Activated effector memory CD4-positive, alpha-beta T cell treated with anti-CD3 and anti-CD28 coated beads, Interleukin-2, amount 50 U/mL, for 16 hours (primary cell): ENCODE results near the gene IFNG.
"Not testable (repeated sequence)": the region's sequence is repeated elsewhere in the genome, so short reads cannot be mapped to it uniquely, and the experiment has no call there.

Experiments used
- DNase-seq: peaks from one replicate; pipeline ENCODE4 v3.0.0-alpha.2; 2020

The IFNG gene

DNA sequence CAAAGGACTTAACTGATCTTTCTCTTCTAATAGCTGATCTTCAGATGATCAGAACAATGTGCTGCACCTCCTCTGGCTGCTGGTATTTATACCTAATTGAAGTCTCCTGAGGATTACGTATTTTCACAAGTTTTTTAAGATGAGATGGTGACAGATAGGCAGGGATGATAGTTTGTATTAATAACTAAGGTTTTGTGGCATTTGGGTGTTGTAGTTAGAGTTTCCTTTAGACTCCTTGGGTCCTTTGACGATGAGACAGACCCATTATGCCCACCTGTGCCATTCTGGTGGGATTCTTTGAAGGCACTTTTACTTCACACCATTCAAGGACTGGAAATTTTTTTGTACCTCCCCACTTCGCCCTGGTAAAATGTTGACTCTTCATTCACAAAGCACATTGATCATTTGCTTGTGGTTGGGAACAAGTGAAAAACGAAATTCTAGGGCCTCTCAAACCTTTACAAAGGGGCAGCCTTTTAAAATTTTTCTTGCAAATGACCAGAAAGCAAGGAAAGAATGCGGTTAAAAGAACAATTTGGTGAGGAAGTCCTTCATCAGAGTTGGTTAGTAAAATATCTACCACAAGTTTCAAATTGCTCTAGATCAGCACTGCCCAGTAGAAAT is at the start of gene IFNG:
Gene IFNG, minus strand, starts transcription at position 60 of the 624 bp plus-strand sequence. CDS start 125 bp downstream, outside the sequence.
- DNase-seq = no peak

DNA sequence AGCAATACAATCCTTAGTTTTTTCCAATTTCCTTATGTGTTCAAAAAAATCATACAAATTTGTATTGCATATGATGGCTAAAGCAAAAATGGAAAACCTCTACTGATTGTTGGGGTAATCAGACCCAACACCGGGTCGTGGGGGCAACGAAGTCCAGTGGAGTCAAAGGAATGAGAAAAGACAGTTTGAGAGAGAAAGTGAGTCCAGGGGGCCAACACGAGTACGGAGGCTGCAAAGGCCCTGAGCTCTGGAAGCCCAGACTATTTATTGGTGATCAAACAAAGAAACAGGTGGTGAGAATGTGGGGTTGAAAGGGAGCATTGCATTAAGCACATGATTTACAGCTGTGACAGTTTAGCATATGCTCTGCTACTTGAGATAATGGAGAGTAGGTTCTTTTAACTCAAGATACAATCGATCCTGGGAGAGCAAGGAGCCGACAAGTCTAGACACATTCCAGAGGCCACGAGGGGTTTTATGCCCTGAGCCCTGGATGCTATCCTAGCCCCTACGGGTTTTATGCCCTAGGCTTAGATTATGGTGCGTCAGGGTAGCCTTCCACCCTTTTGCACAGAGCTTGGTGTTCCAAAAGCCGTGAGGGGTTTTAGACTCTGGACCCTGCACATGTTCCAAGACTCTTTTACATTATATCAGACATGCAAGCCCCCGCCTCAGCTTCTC is 49.6 kb upstream of the IFNG start:
- DNase-seq = not testable (repeated sequence)

DNA sequence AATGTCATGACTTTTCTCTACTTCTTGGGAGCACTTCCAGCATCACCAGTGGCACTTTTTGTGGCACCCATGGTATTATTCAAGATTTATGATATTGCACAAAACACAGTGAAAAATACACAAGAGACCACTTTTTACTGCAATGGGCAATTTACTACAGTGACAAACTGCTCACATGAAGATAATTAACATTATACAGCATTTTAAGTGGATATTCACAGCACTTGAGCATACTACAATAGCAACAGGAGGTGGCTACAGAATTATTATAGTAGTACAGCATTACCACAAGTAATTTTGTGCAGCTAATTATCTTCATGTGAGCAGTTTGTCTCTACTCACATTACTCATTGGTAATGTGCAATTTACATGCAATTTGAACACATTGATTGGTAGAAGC is 47.7 kb upstream of the IFNG start:
- no peak for DNase-seq

DNA sequence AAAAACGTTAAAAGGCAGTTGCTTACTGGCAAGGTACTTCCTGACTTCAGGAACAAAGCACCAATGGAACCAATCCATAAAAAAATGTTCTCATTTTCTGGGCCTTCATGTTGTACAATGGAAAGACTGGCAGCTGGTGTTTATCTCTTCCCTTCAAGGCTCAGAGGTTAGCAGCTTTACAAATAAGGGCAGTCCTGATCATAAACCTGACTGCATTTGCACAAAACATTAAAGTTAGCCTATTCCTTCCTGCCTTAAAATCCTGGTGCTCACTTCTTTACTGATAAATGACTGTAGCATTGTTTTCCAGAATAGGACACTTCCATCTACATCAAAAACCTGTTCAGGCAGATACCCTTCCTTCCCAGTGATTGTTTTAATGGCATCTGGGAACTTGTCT is 46.9 kb upstream of the IFNG start:
- DNase-seq = no peak

DNA sequence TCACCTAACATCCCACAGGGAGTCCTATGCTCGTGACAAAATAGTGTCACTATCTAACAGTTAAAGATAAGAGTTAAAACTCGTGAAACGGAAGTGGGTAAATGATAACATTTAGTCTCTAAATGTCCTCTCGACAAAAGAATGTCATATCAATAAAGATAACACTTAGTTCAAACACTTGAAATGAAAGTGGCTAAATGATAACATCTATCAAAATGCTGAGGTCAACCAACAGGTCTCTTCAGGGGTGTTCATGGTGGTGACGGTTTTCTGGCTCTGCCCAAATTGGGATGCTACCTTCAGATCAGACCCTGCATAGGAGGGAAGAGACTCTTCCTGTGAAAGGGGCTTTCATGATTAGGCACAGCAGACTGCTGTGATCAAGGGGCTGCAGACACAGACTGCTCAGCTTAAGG is 43.9 kb upstream of the IFNG start:
- no peak for DNase-seq

DNA sequence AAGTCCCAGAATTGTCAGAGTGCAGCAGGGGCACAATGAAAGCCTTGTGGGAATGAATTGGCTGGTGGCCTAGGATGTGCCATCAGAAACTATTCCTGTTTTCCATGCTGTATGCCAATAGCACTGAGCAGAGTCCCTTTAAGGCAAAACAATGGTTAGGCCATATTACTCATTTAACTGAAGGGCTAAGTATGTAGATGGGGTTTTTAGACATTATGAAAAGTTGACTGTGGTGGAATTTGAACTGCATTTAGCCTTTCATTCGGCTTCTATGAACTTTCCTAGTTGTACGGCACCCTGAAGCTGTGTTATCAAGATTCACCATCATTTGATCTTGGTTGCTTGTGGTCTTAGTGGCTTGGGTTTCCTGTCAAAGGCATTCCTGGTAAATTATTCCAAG is 41.3 kb upstream of the IFNG start:
- DNase-seq = no peak

DNA sequence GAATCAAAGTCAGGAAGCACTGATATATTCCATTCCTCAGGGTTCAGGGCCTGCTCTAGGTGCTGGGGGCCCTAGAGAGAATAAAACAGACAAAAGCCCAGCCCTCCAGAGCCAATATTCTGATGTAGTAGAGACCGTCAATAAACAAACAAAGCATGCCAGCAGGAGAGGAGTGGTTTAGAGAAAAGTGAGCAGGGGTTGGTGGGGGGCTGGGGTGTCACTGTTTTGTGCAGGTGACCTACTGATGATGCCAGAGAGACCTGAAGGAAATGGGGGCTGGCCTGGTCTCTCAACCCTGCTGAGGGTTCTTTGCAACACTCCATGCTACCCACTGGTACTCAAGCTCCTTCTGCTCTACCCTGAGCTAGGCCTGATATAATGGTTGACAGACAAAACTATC is 39.6 kb upstream of the IFNG start:
- no peak for DNase-seq

DNA sequence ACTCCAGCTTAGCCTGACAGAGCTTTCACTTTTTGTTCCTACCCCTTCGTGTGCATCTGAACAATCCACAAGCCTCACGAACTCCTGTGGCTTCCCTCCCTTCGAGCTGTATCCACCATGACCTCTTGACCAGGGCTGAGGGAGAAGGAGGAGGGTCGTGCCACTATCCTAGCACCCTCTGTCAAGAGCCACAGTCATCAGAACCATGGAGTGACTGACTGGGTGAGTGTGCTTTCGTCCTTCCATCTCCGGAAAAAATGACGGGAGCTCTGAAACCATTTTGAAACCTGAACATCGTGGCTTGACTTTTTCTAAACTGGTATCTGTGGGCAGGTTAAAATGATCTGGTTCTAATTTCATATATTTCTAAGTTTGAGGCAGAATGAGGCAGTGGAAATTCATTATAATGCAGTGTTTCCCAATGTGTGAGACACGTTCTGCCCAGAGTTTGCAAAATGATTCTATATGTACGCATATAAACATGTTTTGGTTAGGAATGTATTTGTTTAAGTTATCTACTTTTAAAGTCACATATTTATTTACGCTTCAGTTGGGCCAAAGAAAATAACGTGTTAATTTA is 39.1 kb upstream of the IFNG start:
- no peak for DNase-seq

DNA sequence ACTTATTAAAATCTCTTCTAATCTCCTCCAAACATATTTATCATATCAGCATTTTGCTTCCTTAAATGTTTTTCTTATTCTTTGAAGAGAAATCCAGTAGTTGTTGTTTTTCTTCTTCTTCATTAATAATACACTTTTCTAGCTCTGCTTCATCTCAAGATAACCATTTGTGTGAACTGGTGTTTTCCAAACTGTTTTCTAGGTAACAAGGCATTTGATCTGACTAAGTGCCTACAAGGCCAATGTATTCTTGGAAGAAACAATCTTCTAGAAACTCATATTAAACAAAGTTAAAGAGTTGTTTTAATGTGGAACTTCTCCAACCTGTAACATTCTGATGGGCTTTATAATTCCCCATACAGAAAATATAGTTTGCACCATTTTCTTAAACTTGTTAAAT is 30.8 kb upstream of the IFNG start:
- no peak for DNase-seq

DNA sequence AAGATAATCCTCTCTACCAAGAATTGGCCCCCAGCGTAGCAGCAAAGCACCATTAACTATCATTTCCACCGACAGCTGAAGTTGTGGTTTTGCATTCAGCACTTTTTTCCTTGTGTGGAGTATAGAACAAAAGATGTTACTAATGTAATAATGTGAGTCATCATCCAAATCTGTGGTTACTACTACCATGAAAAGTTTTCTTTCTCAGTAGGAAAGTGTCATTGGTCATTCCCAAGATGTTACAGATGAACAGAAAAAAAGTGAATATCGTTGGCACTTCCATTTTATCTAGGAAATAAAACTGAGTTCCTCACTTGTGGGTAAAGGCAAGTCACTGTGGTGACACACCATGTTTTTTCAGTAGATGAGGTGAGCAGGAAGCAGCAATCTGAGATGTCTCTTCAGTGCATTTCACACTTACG is 30.3 kb upstream of the IFNG start:
- DNase-seq = peak; percentile 68

DNA sequence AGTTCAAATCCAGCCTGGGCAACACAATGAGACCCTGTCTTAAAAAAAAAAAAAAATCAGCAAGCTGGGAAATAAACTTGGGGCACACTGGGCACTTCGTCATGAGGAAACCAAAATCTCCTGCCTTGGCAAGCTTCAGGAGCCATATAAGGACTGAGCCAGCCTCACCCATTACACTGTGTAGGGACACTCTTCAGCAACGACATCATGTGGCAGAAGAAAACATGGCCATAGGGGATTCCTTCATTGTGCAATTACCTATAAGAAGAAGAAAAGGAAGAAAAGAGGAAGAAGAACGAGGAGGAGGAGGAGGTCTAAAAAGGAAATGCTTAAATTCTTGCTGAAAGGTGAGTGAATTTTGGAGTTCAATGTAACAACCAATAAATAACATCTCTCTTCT is 26.1 kb upstream of the IFNG start:
- DNase-seq = no peak

DNA sequence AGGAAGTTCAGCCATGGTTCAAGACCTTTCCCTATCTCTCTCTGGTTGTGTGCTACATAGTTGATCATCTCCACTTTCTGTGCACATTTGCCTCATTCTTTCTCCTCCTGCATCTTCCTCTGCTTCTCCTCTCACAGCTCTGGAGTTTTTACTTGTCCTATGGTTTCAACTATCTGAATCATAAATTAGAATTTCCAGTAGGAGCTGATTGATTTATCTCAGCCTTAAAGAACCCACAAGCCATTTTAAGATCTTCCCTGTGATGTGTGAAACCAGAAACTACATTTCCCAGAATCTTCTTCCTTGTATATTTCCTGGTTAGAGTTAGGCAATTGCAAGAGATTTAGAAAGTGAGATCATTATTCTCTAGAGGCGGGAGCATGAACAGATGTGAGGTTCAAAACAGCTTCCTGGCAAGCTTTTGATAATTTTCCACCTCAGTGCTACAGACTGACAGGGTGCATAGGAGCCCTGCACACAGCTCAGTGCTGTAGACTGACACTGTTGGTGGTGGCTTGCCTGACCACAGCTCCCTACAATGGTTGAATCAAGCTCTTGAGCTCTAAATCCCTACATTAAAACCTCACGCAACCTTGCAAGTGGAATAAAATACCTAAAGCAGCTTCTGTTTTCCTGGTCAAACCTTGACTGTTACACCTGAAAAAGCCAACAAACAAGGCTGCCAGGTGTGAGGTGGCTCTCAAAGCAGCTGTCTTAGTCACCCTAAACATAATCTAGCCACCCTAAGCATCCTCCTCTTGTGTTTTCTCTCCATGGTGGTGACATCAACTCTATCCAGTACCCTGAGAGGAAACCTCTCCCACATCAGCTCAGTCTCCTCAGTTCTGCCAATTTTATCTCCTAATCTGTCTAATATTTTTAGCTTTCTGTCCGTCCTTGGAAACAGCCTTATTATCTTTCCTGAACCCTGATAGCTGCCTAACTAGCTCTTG is 21.5 kb upstream of the IFNG start:
- no peak for DNase-seq

DNA sequence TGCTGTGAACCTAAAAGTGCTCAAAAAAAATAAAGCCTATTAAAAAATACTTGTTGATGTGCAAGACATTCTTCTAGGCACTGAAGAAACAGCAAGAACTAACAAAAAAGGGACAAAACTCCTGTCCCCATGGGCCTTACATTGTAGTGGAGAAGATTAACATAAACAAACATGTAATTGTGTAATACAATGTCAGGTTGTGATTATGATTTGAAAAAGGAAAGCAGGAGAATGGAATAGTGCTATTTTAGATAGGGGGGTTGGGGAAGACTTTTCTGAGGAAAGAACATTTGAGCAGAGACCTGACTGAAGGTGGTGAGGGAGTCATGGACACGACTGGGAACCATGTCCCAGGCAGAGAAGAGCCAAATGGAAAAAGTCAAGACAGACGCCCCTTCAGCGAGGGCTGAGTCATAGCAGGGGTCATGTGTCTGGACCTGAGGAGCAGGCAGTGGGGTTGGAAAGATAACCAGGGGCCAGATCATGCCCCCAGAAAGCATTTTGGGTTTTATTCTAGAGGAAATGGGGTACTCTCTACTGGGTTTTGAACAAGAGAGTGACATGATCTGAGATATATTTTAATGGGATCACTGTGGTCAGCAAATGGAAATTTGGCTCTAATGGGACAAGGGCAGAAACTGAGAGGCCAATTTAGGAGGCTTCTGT is 19.4 kb upstream of the IFNG start:
- DNase-seq = no peak

DNA sequence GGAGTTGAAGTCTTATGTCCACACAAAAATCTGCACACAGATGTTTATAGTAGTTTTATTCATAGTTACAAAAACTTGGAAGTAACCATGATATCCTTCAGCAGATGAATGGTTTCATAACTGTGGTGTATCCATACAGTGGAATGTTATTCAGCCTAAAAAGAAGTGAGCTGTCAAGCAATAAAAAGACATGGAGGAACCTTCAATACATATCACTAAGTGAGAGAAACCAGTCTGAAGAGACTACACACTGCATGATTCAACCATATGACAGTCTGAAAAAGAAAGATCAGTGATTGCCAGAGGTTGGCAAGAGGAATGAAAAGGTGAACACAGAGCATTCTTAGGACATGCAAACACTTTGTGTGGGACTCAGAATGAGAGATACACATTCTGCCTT is 18.6 kb upstream of the IFNG start:
- DNase-seq = no peak

DNA sequence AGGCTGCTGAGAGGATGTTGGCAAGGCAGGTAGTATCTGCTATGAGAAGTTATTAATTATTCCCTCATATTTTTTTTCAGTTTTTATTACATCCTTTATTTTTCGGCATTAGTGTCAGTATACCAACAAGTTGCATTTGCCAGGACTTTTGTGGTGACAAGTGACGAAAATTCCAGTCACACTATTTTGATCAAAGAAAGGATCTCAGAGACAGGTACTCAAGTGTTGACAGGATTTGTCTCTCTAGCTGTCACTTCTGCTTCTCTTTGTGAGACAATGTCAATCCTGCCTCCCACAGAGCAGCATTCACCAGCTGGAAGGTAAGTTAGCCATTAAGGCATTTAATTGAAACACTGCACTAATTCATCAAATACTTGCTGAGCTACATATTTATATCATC is 18.0 kb upstream of the IFNG start:
- DNase-seq = no peak

DNA sequence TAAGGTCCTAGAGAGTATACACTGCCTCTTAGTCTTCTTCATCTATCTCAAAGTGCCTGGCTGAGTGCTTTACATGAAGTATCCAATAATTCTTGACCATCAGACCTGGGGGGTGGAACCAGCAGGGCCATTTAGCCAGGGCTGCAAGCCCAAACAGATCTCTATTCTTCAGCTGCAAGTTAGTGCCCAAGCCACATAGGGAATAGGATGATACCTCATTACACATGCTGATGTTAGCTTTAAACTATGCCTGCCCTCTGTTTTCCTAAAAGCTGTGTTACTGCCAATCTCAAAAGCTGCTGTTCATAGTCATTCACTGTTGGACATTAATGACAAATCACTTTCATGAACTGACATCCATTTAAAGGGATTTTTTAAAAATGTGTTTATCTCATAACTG is 16.7 kb upstream of the IFNG start:
- DNase-seq = no peak

DNA sequence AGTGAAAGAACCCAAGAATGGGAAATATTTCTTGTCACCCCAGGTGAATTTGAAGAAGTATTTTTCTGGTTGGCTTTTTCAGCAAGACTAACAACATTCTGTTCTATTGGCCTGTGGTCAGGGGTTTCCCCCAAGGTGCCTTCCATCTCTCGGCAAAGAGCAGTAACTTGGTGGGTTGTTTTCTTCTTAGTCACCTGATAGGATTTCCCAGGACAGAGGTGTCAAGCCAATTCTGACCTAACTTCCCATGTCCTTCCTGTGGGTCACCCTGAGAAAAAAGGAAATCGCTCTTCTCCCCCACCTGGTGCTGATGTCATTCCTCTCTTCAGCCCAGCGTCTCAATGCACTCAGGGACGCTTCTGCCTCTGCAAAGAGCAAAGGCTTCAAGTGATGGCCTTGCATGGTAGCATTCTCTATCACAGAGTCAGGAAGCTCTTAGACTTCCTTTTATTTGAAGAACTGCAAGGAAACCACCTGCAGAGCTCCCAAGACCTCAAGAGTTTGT is 16.1 kb upstream of the IFNG start:
- DNase-seq = peak; percentile 81

DNA sequence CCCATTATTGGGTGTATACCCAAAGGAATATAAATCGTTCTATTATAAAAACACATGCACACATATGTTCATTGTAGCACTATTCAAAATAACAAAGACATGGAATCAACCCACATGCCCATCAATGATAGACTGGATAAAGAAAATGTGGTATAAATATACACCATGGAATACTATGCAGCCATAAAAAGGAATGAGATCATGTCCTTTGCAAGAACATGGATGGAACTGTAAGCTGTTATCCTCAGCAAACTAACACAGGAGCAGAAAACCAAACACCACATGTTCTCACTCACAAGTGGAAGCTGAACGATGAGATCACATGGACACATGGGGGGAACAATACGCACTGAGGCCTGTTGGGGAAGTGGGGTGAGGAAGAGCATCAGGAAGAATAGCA is 15.2 kb upstream of the IFNG start:
- not testable (repeated sequence) for DNase-seq

DNA sequence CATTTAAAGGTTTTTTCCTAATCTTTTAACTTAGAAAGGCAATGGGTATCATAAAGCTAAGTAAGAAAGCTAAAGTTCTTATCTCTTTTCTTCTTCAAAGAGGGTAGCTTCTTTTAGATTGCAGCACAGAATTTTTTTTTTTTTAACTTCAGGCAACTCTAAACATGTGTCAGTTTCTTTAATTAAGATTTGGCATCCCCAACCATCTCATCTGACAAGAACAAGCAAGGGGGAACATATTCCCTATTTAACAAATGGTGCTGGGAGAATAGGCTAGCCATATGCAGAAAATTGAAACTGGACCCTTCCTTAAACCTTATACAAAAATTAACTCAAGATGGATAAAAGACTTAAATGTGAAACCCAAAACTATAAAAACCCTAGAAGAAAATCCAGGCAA is 14.3 kb upstream of the IFNG start:
- DNase-seq = no peak

DNA sequence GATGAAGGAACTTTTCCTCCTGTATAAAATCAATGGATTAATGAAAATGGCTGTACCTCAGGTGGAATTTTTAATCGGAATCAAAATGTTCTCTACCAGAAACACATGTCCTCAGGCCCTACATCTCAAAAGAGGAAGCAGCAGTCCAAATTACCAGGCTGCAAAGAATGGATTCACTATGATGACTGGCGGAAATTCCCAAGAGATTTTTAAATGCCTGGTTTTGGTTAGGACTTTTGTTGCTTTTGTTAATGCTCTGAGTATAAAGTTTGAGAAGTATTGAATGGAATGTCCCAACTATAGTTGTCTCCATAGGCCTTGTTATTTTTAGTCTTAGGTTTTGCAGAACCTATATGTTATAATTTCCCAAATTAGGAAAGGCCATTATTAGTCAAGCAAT is 11.2 kb upstream of the IFNG start:
- no peak for DNase-seq

DNA sequence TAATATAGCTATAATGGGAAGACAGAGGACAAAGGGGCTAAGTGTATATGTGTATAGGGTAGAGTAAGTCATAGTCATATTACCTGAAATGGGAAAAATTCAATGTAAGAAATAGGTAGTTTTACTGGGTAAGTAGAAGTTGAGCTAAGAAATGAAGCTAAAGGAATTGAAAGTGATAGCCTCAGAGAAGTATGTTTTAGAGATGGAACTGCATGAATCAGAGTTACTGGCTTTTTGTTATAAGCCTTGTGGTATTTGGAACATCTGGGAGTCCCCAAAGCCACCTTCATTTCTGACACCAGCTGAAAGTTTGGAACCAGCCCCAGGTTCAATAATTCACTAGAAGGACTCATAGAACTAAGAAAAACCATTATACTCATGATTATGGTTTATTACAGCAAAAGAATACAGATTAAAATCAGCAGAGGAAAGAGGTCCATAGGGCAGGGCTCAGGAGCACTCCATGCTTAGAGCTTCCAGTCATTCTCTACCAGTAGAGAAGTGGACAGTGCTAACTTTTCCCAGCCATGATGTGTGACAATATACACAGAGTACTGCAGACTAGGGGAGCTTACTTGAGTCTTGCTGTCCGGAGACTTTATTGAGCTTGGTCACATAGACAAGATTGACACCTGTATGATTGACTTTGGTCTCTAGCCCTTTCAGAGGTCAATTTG is 9.8 kb upstream of the IFNG start:
- no peak for DNase-seq

DNA sequence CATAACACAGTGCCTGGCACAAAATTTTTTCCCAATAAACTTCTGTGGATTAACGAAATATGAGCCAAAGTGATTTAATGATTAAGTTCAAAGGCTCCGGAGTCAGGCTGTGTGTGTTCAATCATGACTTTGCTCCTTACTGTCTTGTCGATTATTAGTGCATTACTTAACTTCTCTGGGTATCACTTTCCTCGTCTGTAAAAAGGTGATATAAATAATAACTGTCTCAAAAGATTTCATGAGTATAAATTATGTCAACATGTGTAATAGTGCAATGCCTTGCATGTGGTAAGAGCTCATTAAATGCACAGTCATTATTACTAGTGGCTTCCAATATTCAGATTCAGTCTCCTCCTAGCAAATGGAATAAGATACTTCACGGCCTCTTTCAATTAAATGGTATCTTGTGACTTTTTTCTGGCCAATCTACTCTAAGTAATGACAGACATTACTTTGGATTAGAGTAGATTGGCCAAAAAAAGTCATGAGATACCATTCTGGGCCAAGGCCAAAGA is 6.8 kb upstream of the IFNG start:
- DNase-seq = no peak
